ENCODE measurements around the gene HOXB8.

The HOXB8 gene

DNA sequence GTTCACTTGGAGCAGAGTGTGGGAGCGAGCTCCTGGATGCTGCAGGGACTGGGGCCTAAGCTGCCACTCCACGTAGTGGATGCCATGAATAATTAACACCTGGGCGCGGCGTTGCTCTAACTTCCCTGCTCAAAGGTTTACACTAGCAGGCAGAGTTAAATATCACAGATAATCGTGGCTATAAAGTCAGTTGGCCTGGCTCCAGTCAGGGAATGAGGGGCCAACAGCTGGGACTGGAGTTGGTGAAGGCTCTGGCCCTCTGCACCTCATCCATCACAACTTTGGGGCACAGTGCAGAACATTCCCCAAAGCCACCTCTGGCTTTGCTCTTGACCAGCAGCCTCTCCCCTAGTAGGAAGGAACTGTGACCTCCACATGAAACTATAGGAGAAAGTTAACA, 47.9 kb downstream of the HOXB8 start:
- no peak for DNase-seq

DNA sequence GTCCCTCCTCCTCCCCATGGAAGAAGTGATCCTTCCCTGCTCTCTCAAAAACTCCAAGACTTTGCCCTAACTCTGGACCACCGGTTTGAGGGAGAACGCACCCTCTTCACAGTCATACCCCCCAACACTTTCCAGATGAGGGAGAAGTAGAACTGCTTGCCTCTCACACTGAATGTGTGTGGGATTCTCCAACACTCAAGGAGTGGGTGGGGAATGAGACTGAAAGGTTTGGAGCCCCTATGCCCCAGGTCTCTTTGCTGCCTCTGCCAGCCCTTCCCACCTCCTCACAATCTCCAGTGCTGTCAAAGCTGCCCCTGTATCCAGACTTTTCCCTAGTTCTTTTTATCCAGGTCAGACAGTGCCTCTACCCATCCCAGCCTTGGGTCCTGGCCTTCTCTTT, 48.4 kb downstream of the HOXB8 start:
- DNase-seq: no peak

DNA sequence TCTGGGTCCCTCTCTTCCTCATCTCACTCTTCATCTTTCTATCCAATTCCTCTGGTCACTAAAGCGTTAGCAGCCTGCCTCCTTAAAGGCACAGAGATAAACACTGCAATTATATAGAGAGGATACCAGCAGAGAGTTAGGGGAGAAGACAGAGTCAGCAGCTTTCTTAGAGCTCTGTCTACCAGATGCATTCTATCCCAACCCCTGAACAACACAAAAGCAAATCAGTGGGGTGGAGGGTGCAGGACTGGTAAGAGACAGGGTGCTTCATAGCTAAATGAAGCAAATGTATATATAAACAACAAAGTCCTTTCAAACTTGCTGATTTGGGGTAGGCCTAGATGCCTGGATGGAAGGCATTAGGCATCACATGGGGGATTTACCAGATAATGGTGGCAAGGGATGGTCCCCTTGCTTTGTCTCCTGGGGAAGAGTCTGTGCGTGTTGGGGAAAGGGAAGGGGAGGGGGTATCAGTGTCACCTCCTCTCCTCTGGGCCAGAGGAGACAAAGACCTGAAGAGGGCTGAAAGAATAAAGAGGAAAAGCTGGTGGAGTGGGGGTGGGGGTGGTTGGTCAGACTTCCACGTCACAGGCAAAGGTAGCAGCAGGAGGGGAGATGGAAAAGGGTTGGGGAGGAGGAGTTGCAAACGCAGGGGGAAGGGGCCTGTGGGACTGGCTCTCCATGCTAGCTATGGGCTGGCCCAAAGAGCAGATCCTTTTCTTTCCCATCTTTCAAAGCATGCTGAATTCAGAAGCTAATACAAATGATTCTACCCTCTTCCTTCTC, 49.0 kb downstream of the HOXB8 start:
- no peak for DNase-seq

DNA sequence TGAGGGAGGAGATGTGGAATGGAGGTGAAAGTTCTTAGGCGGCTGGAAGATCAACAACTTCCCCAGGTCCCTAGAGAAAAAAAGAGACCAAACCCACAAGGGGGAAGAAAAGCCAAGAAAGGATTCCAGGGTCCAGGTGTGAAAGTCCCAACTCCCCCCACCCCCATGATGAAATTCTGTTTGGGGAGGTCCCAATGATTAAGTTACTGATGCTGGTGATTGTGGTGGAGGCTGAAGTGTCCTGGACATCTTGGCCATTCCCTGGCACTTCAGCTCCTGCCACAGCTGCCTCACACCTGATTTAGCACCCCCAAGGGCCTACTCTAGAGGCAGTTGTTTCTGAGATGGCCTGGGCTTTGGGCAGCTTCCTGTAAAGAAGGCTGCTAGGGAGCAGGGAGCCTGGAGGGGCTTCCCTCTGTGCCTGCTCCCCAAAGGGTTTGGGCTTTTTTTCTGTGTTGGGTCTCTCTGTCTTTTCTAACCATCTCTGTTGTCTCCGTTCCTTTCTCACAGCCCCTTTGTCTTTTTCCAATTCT, 50.0 kb downstream of the HOXB8 start:
- no peak for DNase-seq

DNA sequence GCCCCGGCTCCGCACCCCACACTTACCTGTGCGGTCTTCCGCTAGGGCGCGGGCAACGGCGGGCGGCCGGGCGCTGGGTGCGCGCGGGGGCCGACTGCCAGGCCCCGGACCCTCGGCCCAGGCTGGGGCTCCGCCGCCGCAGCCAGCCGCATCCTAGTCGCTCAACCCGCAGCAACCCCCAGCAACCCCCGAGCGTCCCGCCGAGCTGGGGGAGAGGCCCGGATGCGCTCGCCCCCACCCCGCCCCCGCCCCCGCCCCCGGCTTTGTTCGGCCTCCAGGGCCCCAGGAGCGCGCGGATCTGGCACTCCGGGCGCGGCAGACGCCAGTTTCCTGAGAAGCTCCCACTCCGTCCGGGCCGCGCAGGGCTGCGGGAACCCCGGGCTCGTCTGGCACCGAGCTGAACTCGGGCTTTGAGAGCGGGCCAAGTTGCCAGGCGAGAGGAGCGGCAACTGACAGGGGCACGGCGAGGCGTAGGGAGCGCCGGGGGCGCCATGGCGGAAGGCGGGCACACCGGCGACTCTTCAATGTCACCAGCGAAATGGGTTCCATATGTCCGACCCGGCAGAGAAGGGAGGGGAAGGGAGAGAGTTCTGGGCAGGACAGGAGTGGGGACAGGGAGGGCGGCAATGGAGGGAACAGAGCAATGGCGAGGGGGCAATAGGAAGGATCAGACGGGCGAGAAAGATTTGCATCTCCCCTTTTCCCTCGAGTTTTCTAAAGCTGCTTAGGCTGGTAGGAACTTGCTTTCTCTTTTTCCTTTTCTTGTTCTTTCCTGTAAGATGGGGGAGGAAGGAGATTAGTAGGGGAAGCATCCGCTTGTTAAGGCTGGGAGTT, 50.7 kb downstream of the HOXB8 start:
- DNase-seq: no peak

DNA sequence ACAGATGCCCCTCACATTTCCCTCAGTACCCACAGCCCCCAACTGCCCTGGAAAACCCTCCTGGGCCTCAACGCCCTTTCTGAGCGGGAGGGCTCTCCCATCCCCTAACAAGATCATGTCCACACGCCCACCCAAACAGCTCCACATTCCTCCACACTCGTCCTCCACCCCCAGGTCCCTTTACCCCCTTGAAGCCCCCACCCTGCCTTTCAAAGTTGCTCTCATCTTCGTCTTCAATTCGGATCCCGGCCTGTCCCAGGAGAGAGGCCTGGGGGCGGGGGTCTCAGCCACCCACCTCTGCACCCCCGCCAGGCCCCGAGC, 51.3 kb downstream of the HOXB8 start:
- DNase-seq: no peak

DNA sequence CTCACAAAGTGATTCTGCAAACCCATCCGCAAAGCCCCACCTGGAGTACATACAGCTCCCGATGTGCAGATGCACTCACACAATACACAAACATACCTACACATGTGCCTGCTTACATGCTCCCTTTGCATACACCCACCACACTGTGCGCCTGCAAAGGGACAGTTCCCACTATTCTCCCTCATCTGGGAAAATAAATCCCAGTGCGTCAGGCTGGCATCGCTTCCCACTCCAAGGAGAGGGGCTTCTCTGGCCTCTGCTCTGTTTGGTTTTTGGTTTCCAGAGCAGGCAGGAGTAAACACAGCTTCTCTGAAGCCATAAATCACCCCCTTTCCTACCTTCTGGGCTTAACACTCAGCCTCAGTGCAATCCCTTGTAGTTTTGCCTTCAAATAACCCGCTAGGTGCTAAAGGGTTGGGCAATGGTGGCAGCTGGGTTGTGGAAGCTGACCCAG, 51.7 kb downstream of the HOXB8 start:
- no peak for DNase-seq

DNA sequence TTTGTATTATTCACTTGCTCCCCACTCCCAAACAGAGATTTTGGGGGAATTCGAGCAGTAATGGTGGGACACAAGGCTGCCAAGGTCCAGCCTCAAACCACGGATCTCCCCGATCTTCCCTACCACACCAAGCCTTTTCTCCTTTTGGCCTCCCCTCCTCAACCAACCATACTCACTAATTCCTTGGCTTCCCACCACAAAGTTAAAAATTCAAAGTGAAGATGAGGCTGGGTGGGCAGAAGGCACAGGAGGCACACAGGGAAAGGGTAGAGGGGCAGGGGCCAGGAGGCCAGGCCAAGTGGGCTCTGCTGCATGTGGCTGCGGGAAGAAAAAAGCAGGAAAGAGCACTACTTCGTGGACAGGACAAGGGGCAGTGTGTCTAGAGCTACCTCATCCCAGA, 52.2 kb downstream of the HOXB8 start:
- no peak for DNase-seq
